Stimulated activated effector memory CD8-positive, alpha-beta T cell treated with anti-CD3 and anti-CD28 coated beads, Interleukin-12 subunit alpha, Interleukin-12 subunit beta, amount 100 ng/mL, for 72 hours (primary cell): Measurements from ENCODE around the gene MAP3K6.
A peak's percentile ranks its signal among the peaks of the same experiment; 100 is the strongest.
"Not testable (repeated sequence)": the region's sequence is repeated elsewhere in the genome, so short reads cannot be mapped to it uniquely, and the experiment has no call there.

Experiments
- ATAC-seq: fragments of 150-1000 bp; cut with Tn5 transposase; 2 replicates; pipeline ENCODE4 v1.10.0; 2021
- DNase-seq, 2 donors: peaks; one replicate each; pipeline ENCODE4 v3.0.0; 2021 to 2022; ENCODE audit warnings: low spot score in 2 of 2
- H3K27ac Mint-ChIP-seq: one replicate; pipeline ENCODE4 v1.8.0; 2022; ENCODE audit warnings: mild to moderate bottlenecking, mixed read lengths
- H3K36me3 Mint-ChIP-seq: one replicate; pipeline ENCODE4 v1.8.0; 2022; ENCODE audit warnings: mild to moderate bottlenecking, mixed read lengths
- H3K4me1 Mint-ChIP-seq: one replicate; pipeline ENCODE4 v1.8.0; 2022; ENCODE audit warnings: mixed read lengths
- H3K4me3 Mint-ChIP-seq: one replicate; pipeline ENCODE4 v1.8.0; 2022; ENCODE audit warnings: mild to moderate bottlenecking, mixed read lengths
- H3K9me3 Mint-ChIP-seq: one replicate; pipeline ENCODE4 v1.8.0; 2022; ENCODE audit warnings: mixed read lengths

The MAP3K6 gene

DNA sequence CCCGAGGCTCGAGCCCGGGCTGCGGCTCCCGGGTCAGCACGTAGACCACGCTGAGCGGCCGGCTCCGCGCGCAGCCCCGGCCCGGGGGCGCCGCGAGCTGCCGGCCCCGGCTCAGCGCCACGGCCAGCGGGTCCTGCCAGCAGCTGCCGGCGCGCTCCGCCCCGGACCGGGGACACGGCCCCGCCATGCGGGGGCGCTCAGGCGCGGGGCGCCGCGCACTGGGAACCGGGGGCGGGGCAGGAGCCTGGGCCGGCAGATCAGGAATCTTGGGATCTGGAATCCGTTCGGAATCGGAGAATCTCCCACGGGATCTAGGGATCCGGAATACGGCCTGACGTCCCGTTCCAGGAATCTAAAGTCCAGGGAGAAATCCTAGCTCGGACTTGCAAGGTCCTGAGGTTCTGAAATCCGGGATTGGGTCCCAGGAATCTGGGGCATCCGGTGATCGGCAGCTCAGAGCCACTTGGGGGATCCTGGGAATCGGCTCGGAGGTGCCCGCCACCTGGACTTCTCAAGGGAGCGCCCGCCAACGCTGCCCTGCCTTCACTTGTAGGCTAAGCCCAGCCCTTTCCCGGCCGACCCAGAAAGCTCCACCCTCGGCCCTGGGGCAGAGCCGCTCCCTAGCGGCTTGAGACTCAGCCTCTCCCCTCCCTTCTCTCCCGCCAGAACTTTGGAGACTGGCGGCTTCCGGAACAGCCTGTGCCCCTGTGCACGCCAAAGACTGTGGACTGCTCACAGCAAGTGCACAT is at the start of gene MAP3K6:
MAP3K6 (minus strand) TSS at position 551 of the 749 bp plus-strand sequence; CDS start at position 187, 364 bp downstream.
- H3K4me3 Mint-ChIP-seq = peak within 1 kb of the TSS; percentile 89
- H3K4me1 Mint-ChIP-seq = peaks cover 37% of the 10 kb centered on the region
- no peaks in the 10 kb centered on the region for H3K9me3 Mint-ChIP-seq
- peak; percentile 57 for ATAC-seq
- H3K27ac Mint-ChIP-seq = peak within 1 kb of the TSS; percentile 83
- peaks cover 7% of the 10 kb centered on the region for H3K36me3 Mint-ChIP-seq
- no peak for DNase-seq

DNA sequence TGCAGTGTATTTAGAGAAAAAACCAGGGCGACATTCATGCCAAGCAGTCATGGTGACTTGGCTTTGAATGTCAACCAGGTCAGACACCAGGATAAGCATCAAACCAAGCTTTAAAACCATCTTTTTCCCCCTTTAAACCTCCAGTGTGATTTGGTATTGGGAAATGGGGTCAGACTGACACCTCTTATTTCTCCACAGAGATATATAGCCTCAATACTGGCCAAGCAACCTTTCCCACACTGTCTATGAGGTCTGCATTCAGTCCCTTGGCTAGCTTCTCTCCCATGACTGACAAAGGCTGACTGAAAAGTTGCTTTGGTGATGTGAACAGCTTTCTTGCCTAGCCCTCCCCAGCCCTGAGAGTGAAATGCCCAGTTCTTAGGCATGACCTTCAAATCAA is 47.3 kb upstream of the MAP3K6 start:
- peaks cover 100% of the 10 kb centered on the region for H3K36me3 Mint-ChIP-seq
- peaks cover 29% of the 10 kb centered on the region for H3K4me1 Mint-ChIP-seq
- DNase-seq (no peak), ATAC-seq (no peak)
- no peak overlapping the region for H3K4me3 Mint-ChIP-seq
- H3K9me3 Mint-ChIP-seq = no peaks in the 10 kb centered on the region
- H3K27ac Mint-ChIP-seq = peak overlapping the region; percentile 78

- DNase-seq = no peak
- H3K4me1 Mint-ChIP-seq = peaks cover 23% of the 10 kb centered on the region
- no peak overlapping the region for H3K27ac Mint-ChIP-seq
- no peak for ATAC-seq
- H3K9me3 Mint-ChIP-seq = no peaks in the 10 kb centered on the region
- H3K4me3 Mint-ChIP-seq = no peak overlapping the region
- H3K36me3 Mint-ChIP-seq = peaks cover 100% of the 10 kb centered on the region
Observed at GRCh38 chr1:27413004-27413403, 46.2 kb upstream of the MAP3K6 start.

GRCh38 chr1:27412502-27412901 is 45.7 kb upstream of the MAP3K6 start:
- H3K36me3 Mint-ChIP-seq = peaks cover 100% of the 10 kb centered on the region
- H3K4me3 Mint-ChIP-seq = no peak overlapping the region
- H3K4me1 Mint-ChIP-seq = peaks cover 21% of the 10 kb centered on the region
- DNase-seq (no peak), ATAC-seq (no peak)
- H3K9me3 Mint-ChIP-seq = no peaks in the 10 kb centered on the region
- H3K27ac Mint-ChIP-seq = no peak overlapping the region

GRCh38 chr1:27410709-27411108 is 43.9 kb upstream of the MAP3K6 start:
- H3K36me3 Mint-ChIP-seq = peaks cover 95% of the 10 kb centered on the region
- peak overlapping the region; percentile 63 for H3K27ac Mint-ChIP-seq

DNA sequence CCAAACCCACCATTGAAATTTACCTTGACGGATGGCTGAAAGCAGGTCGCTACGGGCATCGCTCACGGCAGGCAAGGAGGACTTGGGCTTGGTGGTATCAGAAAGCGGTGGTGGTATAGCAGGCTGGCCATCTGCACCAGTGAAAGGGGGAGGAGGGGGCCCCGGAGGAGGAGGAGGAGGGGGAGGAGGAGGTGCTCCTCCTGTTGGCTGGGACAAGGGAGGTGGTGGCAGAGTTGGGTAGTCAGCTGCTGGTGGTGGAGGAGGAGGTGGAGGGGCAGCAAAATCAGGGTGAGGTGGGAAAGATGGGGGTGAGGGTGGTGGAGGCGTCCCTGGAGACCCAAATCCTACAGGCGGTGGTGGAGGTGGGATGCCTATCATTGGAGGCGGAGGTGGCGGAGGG is 42.9 kb upstream of the MAP3K6 start:
- Mint-ChIP-seq H3K27ac (no peak overlapping the region), H3K4me3 (no peak overlapping the region), H3K36me3 (peaks cover 85% of the 10 kb centered on the region), H3K4me1 (peaks cover 6% of the 10 kb centered on the region), H3K9me3 (no peaks in the 10 kb centered on the region)
- DNase-seq = no peak
- no peak for ATAC-seq

More at GRCh38 chr1:27410709-27411108, 43.9 kb upstream of the MAP3K6 start:
- Mint-ChIP-seq H3K4me1 (peaks cover 6% of the 10 kb centered on the region), H3K4me3 (no peak overlapping the region), H3K9me3 (no peaks in the 10 kb centered on the region)
- no peak for DNase-seq
- no peak for ATAC-seq

DNA sequence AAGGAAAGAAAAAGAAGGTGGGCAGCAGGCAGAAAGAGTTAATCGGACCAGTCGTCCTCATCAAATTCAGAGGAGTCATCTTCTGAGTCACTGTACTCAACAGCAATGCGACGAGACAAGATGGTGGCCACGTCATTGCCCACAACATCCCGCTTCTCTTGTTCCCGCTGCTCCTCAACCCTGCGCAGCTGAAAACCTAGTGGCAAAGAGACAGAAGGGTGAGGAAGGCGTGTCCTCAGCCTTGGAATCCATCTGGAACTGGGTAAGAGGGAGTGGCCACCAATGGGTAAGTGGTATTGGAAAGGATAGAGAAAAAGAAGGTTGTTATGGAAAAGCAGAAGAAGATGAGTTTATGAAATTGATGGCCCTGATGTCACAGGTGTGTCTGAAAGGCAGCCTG is 41.4 kb upstream of the MAP3K6 start:
- Mint-ChIP-seq H3K9me3 (no peaks in the 10 kb centered on the region), H3K36me3 (peaks cover 85% of the 10 kb centered on the region), H3K4me3 (no peak overlapping the region), H3K27ac (peak overlapping the region; percentile 84), H3K4me1 (peaks cover 19% of the 10 kb centered on the region)
- ATAC-seq (no peak), DNase-seq (no peak)

GRCh38 chr1:27406791-27407190 is 40.0 kb upstream of the MAP3K6 start:
- ATAC-seq, H3K9me3 Mint-ChIP-seq, DNase-seq, H3K4me3 Mint-ChIP-seq: not testable (repeated sequence)
- H3K4me1 Mint-ChIP-seq = peaks cover 23% of the 10 kb centered on the region
- H3K27ac Mint-ChIP-seq = peak overlapping the region; percentile 84
- H3K36me3 Mint-ChIP-seq = peaks cover 79% of the 10 kb centered on the region

DNA sequence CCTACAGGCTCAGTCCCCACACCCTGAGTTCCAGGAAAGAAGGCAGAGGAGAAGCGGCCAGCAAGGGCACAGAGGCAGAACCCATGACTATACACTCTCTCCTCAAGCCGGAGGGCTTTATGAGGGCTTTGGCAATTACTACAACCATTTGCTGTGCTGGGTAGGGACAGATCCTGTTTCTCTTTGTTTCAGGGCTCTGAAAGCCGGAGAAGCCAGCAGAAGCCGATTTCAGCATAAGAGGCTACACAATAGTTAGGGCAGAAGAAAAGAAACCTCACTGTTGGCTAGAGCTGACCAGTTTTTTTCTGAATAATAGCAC is 39.6 kb upstream of the MAP3K6 start:
- ATAC-seq = no peak
- H3K36me3 Mint-ChIP-seq = peaks cover 79% of the 10 kb centered on the region
- DNase-seq = no peak
- H3K27ac Mint-ChIP-seq = peak overlapping the region; percentile 81
- H3K4me3 Mint-ChIP-seq = no peak overlapping the region
- H3K4me1 Mint-ChIP-seq = peaks cover 23% of the 10 kb centered on the region
- H3K9me3 Mint-ChIP-seq = no peaks in the 10 kb centered on the region

- Mint-ChIP-seq H3K36me3 (peaks cover 75% of the 10 kb centered on the region), H3K27ac (peak overlapping the region; percentile 81), H3K4me1 (peaks cover 23% of the 10 kb centered on the region)
- ATAC-seq, H3K9me3 Mint-ChIP-seq, DNase-seq, H3K4me3 Mint-ChIP-seq: not testable (repeated sequence)
Observed at GRCh38 chr1:27405598-27406361, 39.0 kb upstream of the MAP3K6 start.

DNA sequence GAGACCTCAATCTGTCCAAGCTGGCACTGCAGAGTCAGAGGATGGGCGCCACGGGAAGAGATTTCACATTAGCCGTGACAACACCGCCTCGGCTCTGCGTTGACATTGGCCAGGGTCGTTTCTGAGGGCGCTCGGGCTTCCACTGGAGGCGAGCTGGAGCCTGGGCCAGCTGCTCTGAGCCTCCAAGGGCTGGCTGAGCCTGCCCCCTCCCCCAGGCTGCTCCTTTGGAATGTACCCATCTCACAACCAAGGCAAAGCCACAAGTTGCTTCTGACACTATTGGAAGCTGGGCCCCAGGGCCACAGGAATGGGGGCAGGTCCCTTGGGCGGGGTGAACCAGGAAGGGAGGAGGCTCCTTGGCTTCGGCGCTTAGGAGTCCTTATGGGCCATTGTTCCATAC is 38.3 kb upstream of the MAP3K6 start:
- DNase-seq = no peak
- no peak for ATAC-seq
- Mint-ChIP-seq H3K27ac (peak overlapping the region; percentile 85), H3K36me3 (peaks cover 75% of the 10 kb centered on the region), H3K4me3 (no peak overlapping the region), H3K4me1 (peaks cover 28% of the 10 kb centered on the region), H3K9me3 (no peaks in the 10 kb centered on the region)

DNA sequence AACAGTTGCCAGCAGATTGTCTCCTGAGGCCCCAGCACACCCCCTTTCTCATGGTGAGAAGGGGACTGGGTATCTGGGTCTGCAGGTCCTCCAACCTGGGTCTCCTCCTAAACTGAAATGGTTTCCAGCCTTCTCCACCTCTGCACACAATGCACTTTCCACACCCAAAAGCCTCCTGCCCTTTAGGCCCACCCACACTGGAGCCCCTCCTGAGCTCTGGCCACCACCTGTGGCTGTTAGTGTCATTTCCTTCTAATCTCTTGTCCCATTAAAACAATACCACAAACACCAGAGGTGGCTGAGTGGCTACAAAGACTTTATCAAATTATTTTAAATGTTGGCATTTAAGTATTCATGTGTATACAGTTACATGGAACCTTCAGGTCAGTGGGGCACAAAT is 37.2 kb upstream of the MAP3K6 start:
- Mint-ChIP-seq H3K4me3 (peak overlapping the region; percentile 47), H3K4me1 (peaks cover 33% of the 10 kb centered on the region), H3K9me3 (no peaks in the 10 kb centered on the region), H3K36me3 (peaks cover 70% of the 10 kb centered on the region), H3K27ac (peak overlapping the region; percentile 85)
- ATAC-seq (no peak), DNase-seq (no peak)

- H3K4me3 Mint-ChIP-seq = peak overlapping the region; percentile 47
- H3K9me3 Mint-ChIP-seq = no peaks in the 10 kb centered on the region
- DNase-seq = no peak
- peak; percentile 85 for ATAC-seq
- H3K27ac Mint-ChIP-seq = peak overlapping the region; percentile 85
- peaks cover 30% of the 10 kb centered on the region for H3K4me1 Mint-ChIP-seq
- peaks cover 70% of the 10 kb centered on the region for H3K36me3 Mint-ChIP-seq
Observed at GRCh38 chr1:27403065-27403726, 36.4 kb upstream of the MAP3K6 start.

- DNase-seq = no peak
- no peak for ATAC-seq
- Mint-ChIP-seq H3K4me3 (no peak overlapping the region), H3K9me3 (no peaks in the 10 kb centered on the region), H3K36me3 (peaks cover 70% of the 10 kb centered on the region), H3K4me1 (peaks cover 27% of the 10 kb centered on the region), H3K27ac (peak overlapping the region; percentile 85)
Observed at GRCh38 chr1:27402349-27402754, 35.6 kb upstream of the MAP3K6 start.

- DNase-seq = no peak
- no peak overlapping the region for H3K4me3 Mint-ChIP-seq
- no peak for ATAC-seq
- H3K36me3 Mint-ChIP-seq = peaks cover 67% of the 10 kb centered on the region
- H3K4me1 Mint-ChIP-seq = peaks cover 27% of the 10 kb centered on the region
- no peaks in the 10 kb centered on the region for H3K9me3 Mint-ChIP-seq
- peak overlapping the region; percentile 85 for H3K27ac Mint-ChIP-seq
Observed at GRCh38 chr1:27400963-27401341, 34.2 kb upstream of the MAP3K6 start.
